ENCODE data around the gene KCND3.

KCND3 gene

DNA sequence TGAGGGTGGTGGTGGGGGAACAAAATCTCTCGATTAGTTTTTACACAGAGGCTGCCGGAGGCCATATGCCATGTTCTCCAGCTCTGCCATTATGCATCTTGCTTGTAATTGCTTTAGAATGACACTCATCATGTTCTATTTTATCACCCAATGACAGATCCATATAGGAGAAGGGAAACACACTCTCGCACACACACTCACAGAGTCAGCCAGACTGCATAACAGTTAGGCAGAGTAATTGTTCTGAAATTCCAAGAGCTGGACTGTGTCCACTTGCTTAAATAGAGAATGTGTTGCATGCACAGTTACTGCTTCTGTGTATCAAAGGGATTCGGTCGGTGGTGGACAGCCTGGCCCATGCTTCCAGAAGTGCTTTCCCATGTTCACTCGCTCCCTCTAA, 30.6 kb downstream of the KCND3 start:
- DNase-seq (ENCODE audit: low spot score): no peak

- DNase-seq (ENCODE audit: low spot score): no peak
Measured at GRCh38 chr1:111958075-111958474, 31.4 kb downstream of the KCND3 start.

DNA sequence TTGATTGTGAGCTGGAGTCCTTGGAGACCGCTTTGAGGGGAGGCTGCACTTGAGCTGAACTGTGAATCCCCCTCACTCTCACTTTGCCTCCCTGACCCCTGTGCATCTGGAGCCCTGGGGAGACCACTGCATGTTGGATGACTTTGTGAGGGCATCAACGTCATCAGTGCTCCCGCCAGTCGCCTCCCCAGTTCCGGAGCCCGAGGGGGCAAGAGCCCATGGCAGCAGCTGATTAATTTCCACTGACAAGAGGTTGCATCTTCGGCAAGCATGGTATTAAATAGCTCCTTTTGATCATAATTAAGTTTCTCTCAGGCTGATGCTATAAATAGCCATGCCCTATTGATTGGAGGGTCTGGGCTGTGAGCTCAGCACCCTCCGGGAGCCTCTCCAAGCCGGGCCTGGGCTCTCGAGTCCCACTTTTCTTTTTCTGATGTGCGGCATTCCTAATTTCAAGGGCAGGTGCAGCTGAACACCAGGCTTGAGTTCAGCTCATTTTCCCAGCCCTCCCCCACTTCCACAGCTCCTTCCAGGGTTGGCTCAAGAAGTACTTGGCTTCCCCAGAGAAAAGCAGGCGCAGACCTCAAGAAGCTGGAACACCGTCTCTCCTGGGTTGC, 33.2 kb downstream of the KCND3 start:
- no peak for DNase-seq (ENCODE audit: low spot score)

DNA sequence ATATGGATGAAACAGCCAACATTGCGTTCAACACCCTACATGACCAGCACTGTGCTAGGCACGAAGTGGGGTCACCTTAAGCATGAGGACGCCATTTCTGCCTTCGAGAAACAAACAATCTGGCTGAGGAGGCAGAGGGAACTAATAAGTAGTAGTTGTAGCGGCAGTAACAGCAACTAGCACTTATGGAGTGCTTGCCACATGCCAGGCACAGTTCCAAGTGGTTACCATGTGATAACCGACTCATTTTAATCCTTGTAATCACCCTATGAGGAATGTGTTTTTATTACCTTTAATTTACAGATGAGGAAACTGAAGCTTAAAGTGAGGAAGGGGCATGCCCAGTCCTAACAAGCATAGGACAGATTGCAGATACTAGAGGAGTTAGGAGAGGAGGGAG, 33.7 kb downstream of the KCND3 start:
- DNase-seq (ENCODE audit: low spot score): no peak

GRCh38 chr1:111953797-111954196, 35.7 kb downstream of the KCND3 start:
- no peak for DNase-seq (ENCODE audit: low spot score)

GRCh38 chr1:111952125-111952657, 37.3 kb downstream of the KCND3 start:
- no peak for DNase-seq (ENCODE audit: low spot score)

- no peak for DNase-seq (ENCODE audit: low spot score)
Measured at GRCh38 chr1:111948209-111949171, 41.0 kb downstream of the KCND3 start.

- DNase-seq (ENCODE audit: low spot score): no peak
Measured at GRCh38 chr1:111943846-111944749, 45.4 kb downstream of the KCND3 start.

- no peak for DNase-seq (ENCODE audit: low spot score)
Measured at GRCh38 chr1:111943066-111943465, 46.4 kb downstream of the KCND3 start.

GRCh38 chr1:111938536-111938935, 50.9 kb downstream of the KCND3 start:
- DNase-seq (ENCODE audit: low spot score): no peak

GRCh38 chr1:111938123-111938522, 51.3 kb downstream of the KCND3 start:
- no peak for DNase-seq (ENCODE audit: low spot score)

DNA sequence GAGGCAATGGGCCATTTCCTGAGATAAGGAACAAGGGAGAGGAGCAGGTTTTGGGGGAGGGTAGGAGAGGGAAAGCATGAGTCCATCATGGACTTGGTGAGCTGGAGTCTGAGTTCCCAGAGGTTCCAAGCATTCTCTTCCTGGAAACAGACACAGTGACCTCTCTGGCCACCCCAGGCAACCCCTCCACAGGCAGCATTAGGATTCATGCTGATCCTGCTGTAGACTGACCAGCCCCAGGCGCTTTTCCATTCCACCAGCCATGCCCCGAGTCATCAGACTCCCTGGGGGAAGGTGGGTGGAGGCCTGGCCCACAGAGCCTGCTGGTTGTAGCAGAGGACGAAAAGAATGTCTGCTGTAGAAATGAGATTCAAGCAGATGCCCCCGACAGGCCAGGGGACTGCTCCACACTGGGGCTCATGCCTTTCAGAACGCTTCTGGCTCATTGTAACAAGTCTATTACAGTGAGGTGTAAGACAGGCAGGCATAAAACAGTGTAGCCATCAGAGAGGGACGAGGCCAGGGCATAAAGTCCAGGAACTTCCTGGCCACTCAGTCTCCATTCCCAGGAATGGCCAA, 52.2 kb downstream of the KCND3 start:
- no peak for DNase-seq (ENCODE audit: low spot score)

GRCh38 chr1:111934106-111934852, 55.2 kb downstream of the KCND3 start:
- no peak for DNase-seq (ENCODE audit: low spot score)

DNA sequence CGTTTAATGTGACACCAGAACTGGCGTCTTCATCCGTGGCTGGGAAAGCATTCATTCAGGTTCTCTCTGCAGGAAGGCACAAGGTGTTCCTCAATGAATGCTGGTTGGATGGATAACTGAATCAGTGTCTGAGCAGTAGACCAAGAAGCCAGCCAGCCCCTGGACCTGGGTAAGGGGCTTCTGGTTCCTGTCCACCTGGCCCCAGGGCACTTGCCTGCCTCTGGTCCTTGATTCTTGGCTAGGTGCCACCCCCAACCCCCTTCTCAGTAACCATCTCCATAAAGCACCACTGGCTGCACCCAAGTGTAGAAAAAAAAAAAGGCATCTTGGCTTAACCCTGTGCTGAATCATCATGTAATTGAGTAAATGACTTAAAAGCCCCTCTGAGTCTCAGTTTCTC, 59.1 kb downstream of the KCND3 start:
- no peak for DNase-seq (ENCODE audit: low spot score)

GRCh38 chr1:111928531-111928930, 60.9 kb downstream of the KCND3 start:
- DNase-seq (ENCODE audit: low spot score): no peak

DNA sequence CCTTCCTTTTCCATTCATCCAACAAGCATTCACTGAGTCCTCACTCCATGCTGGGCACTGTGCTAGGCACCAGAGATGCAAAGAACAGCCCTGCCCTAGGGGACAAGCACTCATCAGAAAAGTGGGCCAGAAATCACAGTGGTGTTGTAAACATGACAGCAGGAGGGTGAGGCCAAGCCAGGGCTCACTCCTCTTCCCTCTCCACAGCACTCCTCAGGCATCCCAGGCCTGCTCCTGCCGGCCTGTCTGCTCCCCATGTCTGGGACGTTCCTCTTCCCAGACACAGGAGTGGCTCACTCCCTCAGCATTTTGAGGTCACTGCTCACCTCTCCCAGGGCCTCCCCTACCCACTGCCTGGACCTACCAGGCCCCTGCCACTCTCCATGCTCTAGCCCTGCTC, 61.8 kb downstream of the KCND3 start:
- DNase-seq (ENCODE audit: low spot score): no peak

DNA sequence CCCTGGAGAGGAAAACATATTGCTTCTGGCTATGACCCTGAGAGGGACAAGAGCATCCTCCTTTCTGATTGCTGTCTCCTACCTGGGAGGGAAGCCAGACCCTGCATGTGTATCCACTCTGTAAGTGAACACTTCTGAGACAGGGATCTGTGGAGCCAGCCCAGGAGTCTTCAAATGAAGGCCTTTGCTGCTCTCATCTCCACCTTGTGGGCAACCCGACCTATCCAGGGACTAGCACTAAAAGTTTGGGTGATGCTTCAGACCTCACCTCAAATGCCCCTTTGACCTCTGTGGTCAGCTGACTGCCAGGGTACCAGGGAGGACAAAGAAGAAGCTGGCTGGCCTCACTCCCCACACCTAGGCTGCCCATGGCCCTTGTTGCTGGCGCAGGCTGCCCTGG, 64.7 kb downstream of the KCND3 start:
- DNase-seq (ENCODE audit: low spot score): no peak

DNA sequence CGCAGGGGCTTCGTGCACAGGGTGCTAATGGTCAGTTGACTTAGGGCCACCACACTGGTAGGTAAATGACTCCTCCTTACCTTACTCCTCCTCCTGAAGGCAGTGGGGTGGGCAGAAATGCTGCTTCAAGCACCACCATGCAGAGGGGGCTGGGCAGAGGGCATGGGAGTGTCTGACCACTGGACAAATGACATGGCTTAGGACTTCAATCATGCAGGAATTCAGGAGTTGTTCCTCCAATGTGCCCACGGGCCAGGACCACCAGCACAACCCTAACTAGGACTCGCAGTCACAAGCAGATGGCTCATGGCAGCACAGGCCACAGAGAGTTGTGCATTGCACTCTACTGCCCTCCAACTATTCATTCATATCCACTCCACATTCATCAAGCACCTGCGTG, 65.7 kb downstream of the KCND3 start:
- no peak for DNase-seq (ENCODE audit: low spot score)

- DNase-seq (ENCODE audit: low spot score): no peak
Measured at GRCh38 chr1:111921948-111922347, 67.5 kb downstream of the KCND3 start.

GRCh38 chr1:111920221-111921024, 69.0 kb downstream of the KCND3 start:
- DNase-seq (ENCODE audit: low spot score): no peak

Measured in CD4-positive, alpha-beta T cell treated with Interleukin-2 at 100 ng/mL for 4 hours (primary cell).